NB4 (cell line): Measurements from ENCODE around the gene NUFIP2.

Experiments
- POLR2A ChIP-seq: IDR thresholded peaks from 2 replicates; pipeline ENCODE4 v1.6.1; 2011; ENCODE audit warnings: mild to moderate bottlenecking; ENCODE audit not compliant: insufficient read length; ENCODE audit errors: extremely low read depth
- TF ChIP-seq, protein P1 (sequence below): IDR thresholded peaks from one replicate; pipeline ENCODE4 v1.5.1; 2012; ENCODE audit warnings: low read depth, low read length

DNA sequence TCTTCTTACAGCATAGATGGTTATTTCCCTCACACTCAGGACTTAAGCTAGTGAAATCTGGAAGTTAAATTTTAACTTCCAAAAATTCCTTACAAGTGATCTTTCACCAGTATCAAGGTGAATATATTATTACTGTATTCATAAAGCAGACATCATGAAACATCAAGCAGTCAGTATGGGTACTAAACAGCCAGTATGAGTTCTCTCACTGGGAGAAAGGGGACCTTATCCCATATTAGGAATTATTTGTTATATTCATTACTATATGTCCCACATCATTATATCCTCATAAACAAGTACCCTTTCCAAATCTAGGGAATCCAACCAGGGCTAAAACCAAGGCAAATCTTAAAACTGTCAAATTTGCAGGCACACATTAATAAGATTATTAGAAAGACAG lies 15.3 kb downstream of the NUFIP2 start:
- TF ChIP-seq, protein P1, sequence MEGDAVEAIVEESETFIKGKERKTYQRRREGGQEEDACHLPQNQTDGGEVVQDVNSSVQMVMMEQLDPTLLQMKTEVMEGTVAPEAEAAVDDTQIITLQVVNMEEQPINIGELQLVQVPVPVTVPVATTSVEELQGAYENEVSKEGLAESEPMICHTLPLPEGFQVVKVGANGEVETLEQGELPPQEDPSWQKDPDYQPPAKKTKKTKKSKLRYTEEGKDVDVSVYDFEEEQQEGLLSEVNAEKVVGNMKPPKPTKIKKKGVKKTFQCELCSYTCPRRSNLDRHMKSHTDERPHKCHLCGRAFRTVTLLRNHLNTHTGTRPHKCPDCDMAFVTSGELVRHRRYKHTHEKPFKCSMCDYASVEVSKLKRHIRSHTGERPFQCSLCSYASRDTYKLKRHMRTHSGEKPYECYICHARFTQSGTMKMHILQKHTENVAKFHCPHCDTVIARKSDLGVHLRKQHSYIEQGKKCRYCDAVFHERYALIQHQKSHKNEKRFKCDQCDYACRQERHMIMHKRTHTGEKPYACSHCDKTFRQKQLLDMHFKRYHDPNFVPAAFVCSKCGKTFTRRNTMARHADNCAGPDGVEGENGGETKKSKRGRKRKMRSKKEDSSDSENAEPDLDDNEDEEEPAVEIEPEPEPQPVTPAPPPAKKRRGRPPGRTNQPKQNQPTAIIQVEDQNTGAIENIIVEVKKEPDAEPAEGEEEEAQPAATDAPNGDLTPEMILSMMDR: no peak
- TF ChIP-seq POLR2A: no peak
